Brain microvascular endothelial cell (primary cell): Measurements from ENCODE around the gene MAGI3.

Experiments
- DNase-seq: peaks from one replicate; pipeline ENCODE4 v3.0.0-alpha.2; 2020
- H3K27ac ChIP-seq: fragments of 250-450 bp; sonication (Bioruptor Pico); 2 replicates; pipeline ENCODE4 v1.5.1; 2020; ENCODE audit warnings: mild to moderate bottlenecking, moderate library complexity
- H3K27me3 ChIP-seq: fragments of 250-450 bp; sonication (Bioruptor Pico); replicated peaks from 2 replicates; pipeline ENCODE4 v1.5.1; 2020; ENCODE audit warnings: mild to moderate bottlenecking
- H3K36me3 ChIP-seq: fragments of 250-450 bp; sonication (Bioruptor Pico); replicated peaks from 2 replicates; pipeline ENCODE4 v1.5.1; 2020; ENCODE audit warnings: mild to moderate bottlenecking
- H3K4me3 ChIP-seq: 2 replicates; pipeline ENCODE4 v1.5.1; 2011; ENCODE audit warnings: low read depth, mild to moderate bottlenecking, control low read depth, low read length, moderate library complexity
- CTCF ChIP-seq: IDR thresholded peaks from 2 replicates; pipeline ENCODE4 v1.5.1; 2011; ENCODE audit warnings: low read depth, mild to moderate bottlenecking, moderate library complexity, low read length, control low read depth, inconsistent platforms; ENCODE audit errors: missing control alignments
- in situ Hi-C: cut with HindIII; loops from 2 replicates; pipeline ENCODE4 v1.10.0; 2017; ENCODE audit warnings: low sequenced_read_pairs, low pct_ligation_motif_present

Gene MAGI3

DNA sequence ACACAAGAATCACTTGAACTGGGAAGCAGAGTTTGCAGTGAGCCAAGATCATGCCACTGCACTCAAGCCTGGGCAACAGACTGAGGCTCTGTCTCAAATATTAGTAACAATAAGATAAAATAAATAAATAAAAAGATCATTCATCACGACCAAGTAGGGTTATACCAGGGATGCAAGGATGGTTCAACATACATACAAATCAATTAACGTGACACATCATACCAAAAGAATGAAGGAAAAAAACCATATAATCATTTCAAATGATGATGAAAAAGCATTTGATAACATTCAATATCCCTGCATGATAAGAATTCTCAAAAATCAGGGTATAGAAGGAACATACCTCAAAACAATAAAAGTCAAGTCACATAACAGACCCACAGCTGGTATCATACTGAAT, 330.7 kb downstream of the MAGI3 start:
- in situ Hi-C loops: no loop called here
- Histone ChIP-seq H3K27me3 (no peaks in the 10 kb centered on the region), H3K36me3 (peaks cover 23% of the 10 kb centered on the region), H3K4me3 (no peak overlapping the region), H3K27ac (no peak overlapping the region)
- no peak for TF ChIP-seq CTCF
- DNase-seq: no peak

- H3K27me3 ChIP-seq: no peaks in the 10 kb centered on the region
- no peak for TF ChIP-seq CTCF
- in situ Hi-C loops: no loop called here
- DNase-seq: no peak
- H3K36me3 ChIP-seq: peaks cover 23% of the 10 kb centered on the region
- H3K27ac ChIP-seq: no peak overlapping the region
- H3K4me3 ChIP-seq: no peak overlapping the region
Measured at GRCh38 chr1:113732802-113733201, 342.5 kb downstream of the MAGI3 start.

DNA sequence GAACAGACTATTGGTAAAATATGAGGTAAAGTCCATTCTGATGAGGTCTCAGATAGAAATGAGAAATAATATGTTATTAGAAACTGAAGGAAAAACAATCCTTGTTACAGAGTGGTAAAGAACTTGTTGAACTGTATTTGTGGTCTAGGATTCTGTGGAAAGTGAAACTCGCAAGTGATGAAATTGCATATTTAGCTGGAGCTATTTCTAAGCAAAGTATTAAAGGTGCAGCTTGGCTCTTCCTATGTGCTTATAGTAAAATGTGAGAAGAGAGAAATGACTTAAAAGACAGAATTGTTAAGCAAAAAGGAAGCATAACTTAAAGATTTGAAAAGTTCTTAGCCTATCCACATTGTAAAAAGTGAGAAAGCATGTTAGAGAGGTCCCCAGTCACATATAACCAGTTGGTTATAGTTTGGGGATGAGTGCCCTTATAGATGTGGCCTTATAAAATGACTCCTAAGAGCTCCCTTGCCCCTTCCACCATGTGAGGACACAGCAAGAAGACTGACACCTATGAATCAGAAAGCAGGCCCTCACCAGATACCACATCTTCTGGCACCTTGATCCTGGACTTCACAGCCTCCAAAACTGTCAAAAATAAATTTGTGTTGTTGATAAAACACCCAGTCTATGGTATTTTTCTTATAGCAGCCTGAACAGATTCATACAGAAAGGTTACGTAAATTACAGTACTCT, 344.2 kb downstream of the MAGI3 start:
- in situ Hi-C loops: no loop called here
- Histone ChIP-seq H3K27me3 (no peaks in the 10 kb centered on the region), H3K4me3 (no peak overlapping the region), H3K27ac (no peak overlapping the region), H3K36me3 (peaks cover 23% of the 10 kb centered on the region)
- no peak for DNase-seq
- TF ChIP-seq CTCF: no peak
